ELF-1 (cell line): ENCODE measurements around the gene LRP1B.
A peak's percentile ranks its signal among the peaks of the same experiment; 100 is the strongest.

Source experiments
- DNase-seq: peaks from one replicate; pipeline ENCODE4 v3.0.0-alpha.2; 2016; ENCODE audit warnings: low read depth, low spot score

The LRP1B gene

GRCh38 chr2:141455211-141455826 lies 675.5 kb downstream of the LRP1B start:
- peak; percentile 33 for DNase-seq

GRCh38 chr2:141440072-141440635 lies 690.7 kb downstream of the LRP1B start:
- DNase-seq, result no peak

- DNase-seq, result no peak
These were observed 691.3 kb downstream of the LRP1B start for GRCh38 chr2:141439524-141439923.

GRCh38 chr2:141438536-141438935 lies 692.3 kb downstream of the LRP1B start:
- no peak for DNase-seq

GRCh38 chr2:141437521-141437920 lies 693.3 kb downstream of the LRP1B start:
- DNase-seq, result no peak

GRCh38 chr2:141423124-141423523 lies 707.7 kb downstream of the LRP1B start:
- DNase-seq, result no peak

GRCh38 chr2:141417246-141417797 lies 713.5 kb downstream of the LRP1B start:
- no peak for DNase-seq

GRCh38 chr2:141411419-141411818 lies 719.4 kb downstream of the LRP1B start:
- no peak for DNase-seq

GRCh38 chr2:141399270-141399669 lies 731.5 kb downstream of the LRP1B start:
- no peak for DNase-seq

- no peak for DNase-seq
These were observed 737.6 kb downstream of the LRP1B start for GRCh38 chr2:141393214-141393545.

GRCh38 chr2:141392517-141393213 lies 738.2 kb downstream of the LRP1B start:
- DNase-seq, result no peak

GRCh38 chr2:141386168-141386567 lies 744.6 kb downstream of the LRP1B start:
- DNase-seq, result no peak

GRCh38 chr2:141384676-141385075 lies 746.1 kb downstream of the LRP1B start:
- DNase-seq, result no peak

- no peak for DNase-seq
These were observed 748.9 kb downstream of the LRP1B start for GRCh38 chr2:141381946-141382345.

GRCh38 chr2:141380008-141380979 lies 750.5 kb downstream of the LRP1B start:
- no peak for DNase-seq

- DNase-seq, result no peak
These were observed 766.0 kb downstream of the LRP1B start for GRCh38 chr2:141364821-141365220.

GRCh38 chr2:141362311-141362710 lies 768.5 kb downstream of the LRP1B start:
- no peak for DNase-seq

GRCh38 chr2:141348481-141348880 lies 782.3 kb downstream of the LRP1B start:
- DNase-seq, result no peak

- no peak for DNase-seq
These were observed 789.4 kb downstream of the LRP1B start for GRCh38 chr2:141341444-141341843.

GRCh38 chr2:141331127-141331526 lies 799.7 kb downstream of the LRP1B start:
- DNase-seq, result no peak

GRCh38 chr2:141329964-141330363 lies 800.9 kb downstream of the LRP1B start:
- no peak for DNase-seq

GRCh38 chr2:141323571-141323970 lies 807.2 kb downstream of the LRP1B start:
- DNase-seq, result no peak
